T1000 (cell line): Measurements from ENCODE around the gene EDIL3.

Experiments used
- DNase-seq: peaks from one replicate; lab custom pipeline; 2025; ENCODE audit warnings: mixed read lengths; lab: John Stamatoyannopoulos, UW

EDIL3 gene

DNA sequence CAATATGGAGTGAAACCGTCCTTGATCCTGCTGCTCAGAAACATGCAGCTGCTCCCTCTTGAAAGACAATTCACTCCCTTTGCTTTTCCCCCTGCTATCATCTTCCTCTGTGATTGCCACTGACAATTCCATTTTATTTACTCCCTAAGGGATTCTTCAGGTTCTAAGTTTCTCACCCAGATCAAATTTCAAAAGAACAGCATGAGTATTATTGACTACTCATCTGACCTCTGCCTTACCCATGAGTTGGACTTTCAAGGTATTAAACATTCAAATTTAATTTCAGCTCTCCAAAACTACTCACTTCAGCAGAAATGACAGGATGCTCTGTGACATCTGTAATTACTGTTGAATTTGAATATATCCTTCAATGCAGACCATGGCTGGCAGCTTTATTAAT is 427.5 kb downstream of the EDIL3 start:
- DNase-seq = no peak

- DNase-seq = no peak
Measured at GRCh38 chr5:83956386-83956785, 428.3 kb downstream of the EDIL3 start.

- no peak for DNase-seq
Measured at GRCh38 chr5:83955916-83956315, 428.8 kb downstream of the EDIL3 start.

- DNase-seq = no peak
Measured at GRCh38 chr5:83947763-83948162, 436.9 kb downstream of the EDIL3 start.

- DNase-seq = no peak
Measured at GRCh38 chr5:83946516-83946915, 438.2 kb downstream of the EDIL3 start.

DNA sequence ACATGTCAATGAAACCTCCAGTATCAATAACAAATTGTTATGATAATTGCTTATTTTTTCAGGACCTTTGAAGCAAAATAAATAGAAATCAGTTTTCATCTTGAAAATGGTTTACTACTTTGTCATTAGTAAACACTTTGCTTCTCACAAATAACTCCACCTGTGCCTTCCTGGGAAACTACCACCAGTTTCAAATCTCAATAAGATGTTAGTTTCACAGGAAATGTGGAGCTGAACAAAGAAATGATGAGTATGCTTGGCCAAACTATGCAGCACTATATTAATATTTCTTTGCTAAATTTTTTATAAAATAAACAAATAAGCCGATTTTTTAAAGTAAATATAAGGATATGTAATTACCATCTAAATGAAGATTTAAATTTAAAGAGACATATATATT is 442.5 kb downstream of the EDIL3 start:
- DNase-seq = no peak

- no peak for DNase-seq
Measured at GRCh38 chr5:83937837-83938236, 446.8 kb downstream of the EDIL3 start.

- DNase-seq = no peak
Measured at GRCh38 chr5:83931969-83932368, 452.7 kb downstream of the EDIL3 start.

GRCh38 chr5:83927140-83927733 is 457.4 kb downstream of the EDIL3 start:
- no peak for DNase-seq

GRCh38 chr5:83925955-83926337 is 458.7 kb downstream of the EDIL3 start:
- no peak for DNase-seq

GRCh38 chr5:83925321-83925954 is 459.2 kb downstream of the EDIL3 start:
- DNase-seq = no peak

DNA sequence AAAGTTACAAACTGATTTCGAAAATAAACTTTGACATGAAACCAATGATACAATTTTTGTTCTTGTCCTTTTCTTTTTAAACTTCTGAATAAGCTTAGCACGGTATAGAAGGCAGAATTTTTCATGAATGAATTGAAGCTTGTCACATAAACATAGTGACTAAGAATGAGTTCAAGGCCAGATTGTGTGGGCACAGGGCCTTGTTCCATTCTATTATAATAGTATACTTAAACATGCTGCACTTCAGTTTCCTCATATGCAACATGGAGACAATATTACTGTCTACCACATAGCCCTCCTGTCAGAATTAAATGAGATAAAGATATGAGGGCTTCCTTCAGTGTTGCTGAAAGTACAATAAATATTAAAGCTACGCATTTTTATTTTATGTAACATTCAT is 459.8 kb downstream of the EDIL3 start:
- DNase-seq = no peak

- no peak for DNase-seq
Measured at GRCh38 chr5:83924171-83924570, 460.5 kb downstream of the EDIL3 start.

- DNase-seq = no peak
Measured at GRCh38 chr5:83922699-83923098, 462.0 kb downstream of the EDIL3 start.

DNA sequence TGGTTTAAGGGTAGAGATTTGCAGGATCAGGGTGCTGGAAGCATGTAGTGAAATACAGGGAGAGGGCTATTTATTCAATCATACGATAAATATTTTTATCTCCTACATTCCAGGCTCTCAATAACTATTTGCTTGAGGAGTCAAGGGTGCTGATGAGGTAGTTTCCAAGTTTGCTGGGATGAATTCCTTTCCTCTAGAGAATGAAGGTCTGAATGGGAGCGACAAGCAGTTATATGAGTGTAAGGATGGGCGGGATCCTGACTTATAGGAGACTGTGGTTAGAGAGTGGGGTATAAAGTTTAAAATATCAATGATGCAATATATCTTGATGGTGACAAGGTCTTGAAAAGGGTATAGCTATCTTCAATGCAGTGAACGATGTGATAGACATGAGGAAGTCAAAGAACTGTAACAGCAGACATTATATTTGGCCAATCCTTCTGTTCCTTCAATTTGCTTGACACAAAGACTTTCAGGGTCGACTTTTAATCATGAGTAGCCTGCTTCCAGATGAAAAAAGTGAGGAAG is 462.9 kb downstream of the EDIL3 start:
- no peak for DNase-seq

GRCh38 chr5:83919071-83920041 is 465.3 kb downstream of the EDIL3 start:
- no peak for DNase-seq

DNA sequence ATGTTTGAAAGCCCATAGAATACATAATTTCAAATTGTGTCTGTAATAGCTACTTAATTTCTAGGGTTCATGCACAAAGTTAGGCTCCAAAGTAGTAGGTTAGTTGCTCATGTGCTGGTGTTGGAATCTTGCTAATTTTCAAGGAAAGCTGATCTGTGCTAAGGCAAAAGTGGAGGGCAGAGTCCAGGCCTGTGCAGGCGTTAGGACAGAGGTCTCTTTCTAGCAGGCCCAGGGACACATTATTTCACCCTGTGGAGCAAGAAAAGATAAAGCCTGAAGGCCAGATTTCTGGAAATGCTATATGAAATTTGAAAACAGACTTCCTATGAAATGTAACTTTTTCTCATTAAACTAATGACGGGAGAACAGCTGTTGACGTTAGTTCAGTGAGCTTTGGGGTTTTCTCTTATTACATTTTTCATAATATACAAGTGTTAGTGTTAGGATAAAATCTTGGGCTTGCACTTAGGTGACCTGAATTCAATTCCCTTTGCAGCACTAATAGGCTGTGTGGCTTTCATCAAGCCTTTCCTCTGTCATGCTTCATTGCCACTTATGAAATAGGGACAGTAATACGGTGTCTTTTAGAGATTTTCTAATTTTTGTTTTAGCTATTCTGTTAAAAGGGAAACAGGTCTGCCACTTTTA is 467.3 kb downstream of the EDIL3 start:
- DNase-seq = no peak

DNA sequence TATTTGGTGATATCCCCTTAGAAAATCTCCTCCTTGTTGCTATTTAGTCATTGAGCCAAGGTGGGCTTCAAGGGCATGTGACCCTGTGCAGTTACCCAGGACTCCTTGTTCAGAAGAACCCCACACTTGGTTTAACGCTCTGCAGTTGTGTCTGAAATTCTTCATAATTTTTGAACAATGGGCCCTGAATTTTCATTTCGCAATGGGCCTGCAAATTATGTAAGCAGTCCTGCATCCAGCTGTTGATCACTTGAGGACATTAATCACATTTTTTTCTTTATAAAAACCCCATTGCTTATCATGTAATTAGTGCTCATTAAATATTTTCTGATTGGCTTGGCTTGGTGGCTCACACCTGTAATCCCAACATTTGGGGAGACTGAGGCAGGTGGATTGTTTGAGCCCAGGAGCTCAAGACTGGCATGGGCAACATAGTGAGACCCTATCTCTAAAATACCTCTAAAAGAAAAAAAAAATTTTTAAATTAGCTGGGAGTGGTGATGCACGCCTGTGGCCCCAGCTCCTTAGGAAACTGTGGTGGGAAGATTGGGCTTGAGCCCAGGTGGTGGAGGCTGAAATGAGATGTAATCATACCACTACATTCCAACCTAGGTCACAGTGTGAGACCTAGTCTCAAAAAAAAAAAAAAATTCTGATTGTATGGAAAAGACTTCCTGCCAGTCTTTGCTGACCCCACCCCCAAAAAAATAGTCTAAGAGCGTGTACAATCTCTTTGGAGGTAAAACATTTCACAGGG is 469.8 kb downstream of the EDIL3 start:
- DNase-seq = no peak

DNA sequence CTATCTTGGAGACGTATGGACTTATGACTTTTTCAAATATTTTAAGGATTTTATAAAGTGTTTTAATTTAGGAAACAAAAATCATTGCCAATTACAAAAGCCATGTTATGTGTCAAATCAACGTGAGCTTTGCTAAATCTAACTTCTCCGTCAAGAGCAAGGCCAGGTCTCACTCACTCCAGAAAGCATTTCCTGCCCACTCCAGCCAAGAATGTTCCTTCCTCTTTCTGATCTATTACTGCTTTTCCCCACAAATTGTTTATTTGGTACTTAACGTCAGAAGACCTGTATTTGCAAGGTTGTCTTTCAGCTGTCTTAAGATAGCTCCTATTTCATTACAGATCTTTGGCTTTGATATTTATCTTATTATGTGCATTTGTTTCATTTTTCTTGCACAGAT is 470.5 kb downstream of the EDIL3 start:
- DNase-seq = no peak

GRCh38 chr5:83913593-83913992 is 471.1 kb downstream of the EDIL3 start:
- DNase-seq = no peak

GRCh38 chr5:83911367-83911919 is 473.2 kb downstream of the EDIL3 start:
- DNase-seq = no peak
